ENCODE results near the gene GPRIN3.

GRCh38 chr4:89316931-89317366 lies 9.3 kb upstream of the GPRIN3 start:
- TF ChIP-seq CTCF (IDR thresholded peaks at IDR 0.05), result no peak
- no peak for TF ChIP-seq EP300 (IDR thresholded peaks at IDR 0.05)
- no peak for TF ChIP-seq POLR2AphosphoS5 (IDR thresholded peaks at IDR 0.05)
- no peak for TF ChIP-seq POLR2A (IDR thresholded peaks at IDR 0.05)
